ENCODE results near the gene SPACA4.

Gene SPACA4

DNA sequence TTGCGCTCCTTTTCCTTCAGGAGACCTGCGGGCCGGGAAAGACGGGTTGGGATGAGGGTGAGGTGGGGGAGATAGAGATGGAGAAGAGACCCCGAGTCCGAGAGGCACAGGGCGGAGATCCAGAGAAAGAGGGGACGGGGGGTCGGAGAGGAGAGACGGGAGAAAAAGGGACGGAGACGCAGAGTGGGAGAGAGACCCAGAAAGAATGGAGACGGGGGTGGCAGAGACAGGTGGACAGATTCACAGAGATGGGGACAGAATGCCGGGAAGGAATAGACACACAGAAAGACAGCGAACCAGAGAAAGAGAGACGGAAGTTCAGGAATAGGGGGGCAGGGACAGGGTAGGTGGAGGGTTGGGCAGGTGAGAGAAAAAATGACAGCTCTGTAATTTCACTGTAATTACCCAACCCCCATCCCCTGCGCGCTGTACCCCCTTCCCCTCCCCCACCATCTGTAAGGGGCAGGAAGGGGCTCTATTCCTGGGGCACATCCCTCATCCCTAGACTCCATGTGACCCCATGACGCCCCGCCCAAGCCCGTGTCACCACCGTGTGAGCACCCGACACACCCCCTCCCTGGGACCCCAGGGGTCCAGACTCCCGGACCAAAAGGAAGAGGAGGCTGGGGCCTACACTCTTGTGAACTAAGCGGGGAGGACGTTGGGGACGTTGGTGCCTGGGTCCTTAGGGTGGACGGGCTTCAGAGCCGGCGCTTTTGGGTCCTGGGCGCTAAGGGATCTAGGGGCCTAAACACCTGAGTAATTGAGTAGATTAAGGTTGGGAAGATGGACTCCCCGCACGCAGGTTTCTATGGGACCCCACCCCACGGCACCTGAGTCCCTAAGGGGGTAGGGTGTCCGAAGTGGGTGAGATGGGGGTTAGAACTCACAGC lies 29.7 kb downstream of the SPACA4 start:
- no peak for DNase-seq

DNA sequence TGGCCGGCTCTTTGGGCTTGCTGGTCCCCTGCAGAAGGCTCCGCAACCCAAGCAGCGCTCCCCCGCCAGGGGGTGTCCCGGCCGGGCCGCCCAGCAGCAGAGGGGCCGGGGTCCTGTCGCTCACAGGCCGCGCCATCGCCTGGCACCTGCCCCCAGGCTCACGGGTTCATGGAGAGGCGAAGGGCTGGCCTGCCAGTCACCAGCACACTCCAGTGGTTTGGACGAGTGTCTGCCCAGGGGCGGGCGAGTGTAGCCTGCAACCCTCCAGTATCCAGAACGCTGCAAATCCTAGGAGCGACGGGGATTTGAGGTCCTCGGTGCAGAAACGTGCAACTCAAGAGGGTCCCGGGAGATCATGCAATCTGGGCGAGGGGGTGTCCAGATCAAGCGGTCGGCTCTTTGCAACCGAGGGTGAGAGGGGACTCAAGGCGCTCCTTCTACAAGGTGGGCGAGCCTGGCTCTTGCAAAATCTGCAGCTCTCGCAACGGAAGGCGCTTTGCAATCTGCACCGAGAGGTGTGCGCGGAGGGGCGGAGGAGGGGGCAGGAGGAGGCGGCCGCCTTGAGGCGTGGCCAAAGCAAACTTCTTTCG lies 30.4 kb downstream of the SPACA4 start, which contains the start of gene DBP:
DBP (minus strand) TSS at position 521 of the 590 bp plus-strand sequence; CDS start at position 136, 385 bp downstream.
- DNase-seq: no peak

DNA sequence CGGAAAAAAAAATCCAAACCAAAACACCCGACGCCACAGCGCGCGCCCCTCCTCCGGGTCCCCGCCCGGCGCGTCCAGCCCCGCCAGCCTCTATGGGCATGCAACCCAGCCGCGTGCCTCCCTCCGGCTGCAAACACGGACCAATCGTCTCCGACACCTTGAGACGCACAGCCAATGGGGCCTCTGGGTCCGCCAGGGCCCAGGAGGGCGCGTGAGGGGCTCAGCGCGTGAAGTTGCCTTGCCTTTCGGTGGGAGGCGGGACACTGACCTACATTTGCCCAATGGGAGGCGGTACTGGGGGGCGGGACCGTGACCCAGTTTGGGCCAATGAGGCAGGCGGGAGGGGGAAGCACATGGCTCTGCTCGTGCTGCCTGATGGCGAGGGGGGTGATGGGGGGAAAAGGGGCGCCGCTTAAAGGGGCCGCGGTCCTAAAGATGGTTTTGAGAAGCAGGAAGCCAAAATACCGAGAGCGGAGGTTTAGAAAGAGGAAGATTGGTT lies 31.0 kb downstream of the SPACA4 start:
- DNase-seq: peak; percentile 97

DNA sequence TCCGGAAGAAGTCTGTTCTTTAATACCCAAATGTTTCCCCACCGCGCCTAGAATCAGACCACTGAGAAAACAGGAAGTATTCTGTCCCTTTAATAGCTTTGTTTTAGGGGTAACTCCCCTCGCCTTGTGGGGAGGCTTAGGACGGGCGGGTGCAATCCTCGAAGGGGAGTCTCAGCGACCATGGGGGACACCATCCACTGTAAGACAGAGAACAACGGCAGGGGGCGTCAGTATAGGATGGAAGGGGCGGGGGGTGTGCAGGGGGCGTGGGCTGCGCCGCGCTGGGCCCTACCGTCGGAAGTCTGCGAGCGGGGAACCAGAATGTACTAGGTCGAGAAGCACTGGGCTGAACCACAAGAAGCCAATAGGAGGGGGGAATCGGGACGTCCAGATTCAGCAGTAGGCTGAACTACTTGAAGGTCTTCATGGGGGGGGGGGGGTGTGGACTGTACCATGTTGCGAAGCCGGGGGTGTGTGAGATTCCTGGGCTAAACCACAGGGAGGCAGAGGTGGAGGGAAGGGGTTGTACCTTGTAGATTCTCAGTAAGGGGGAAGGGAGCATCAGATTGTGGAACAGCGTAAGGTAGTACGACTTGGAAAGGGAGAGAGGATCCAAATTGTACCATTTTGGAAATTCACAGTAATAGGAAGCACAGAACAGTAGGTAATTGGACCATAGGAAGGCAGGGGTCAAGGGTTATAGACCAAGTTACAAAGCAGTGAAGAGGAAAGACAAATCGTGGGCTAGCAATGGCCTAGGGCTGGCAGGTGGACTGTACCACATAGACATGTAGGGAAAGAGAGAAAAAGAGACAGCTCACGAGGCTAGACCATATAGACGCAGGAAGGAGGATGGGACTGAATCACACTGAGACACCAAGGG lies 31.6 kb downstream of the SPACA4 start:
- DNase-seq: peak; percentile 62

DNA sequence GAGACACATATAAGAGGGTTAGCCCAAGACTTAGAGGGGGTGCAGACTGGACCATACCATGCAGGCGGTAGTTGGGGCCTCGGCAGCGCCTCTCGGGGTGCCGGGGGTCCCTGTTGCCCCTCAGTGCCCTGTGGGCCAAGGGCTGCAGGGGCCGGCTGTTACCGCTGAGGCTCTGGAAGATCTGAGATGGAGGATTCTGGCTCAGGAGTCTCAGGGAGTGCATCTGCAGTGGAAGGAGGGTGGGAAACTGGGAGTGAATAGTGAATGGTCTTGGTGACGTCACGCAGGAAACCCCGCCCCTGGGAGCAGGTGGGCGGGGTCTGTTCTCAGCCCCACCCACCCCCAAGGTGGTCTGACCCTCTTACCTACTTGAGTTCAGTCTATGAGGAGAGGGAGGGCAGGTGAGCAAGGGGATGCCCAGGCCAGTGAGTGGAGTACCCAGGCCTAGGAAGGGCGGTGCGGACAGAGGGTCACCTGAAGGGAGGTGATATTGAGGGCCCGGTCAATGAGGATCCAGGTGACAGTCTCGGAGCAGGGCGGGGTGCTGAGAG lies 32.4 kb downstream of the SPACA4 start:
- DNase-seq: no peak

DNA sequence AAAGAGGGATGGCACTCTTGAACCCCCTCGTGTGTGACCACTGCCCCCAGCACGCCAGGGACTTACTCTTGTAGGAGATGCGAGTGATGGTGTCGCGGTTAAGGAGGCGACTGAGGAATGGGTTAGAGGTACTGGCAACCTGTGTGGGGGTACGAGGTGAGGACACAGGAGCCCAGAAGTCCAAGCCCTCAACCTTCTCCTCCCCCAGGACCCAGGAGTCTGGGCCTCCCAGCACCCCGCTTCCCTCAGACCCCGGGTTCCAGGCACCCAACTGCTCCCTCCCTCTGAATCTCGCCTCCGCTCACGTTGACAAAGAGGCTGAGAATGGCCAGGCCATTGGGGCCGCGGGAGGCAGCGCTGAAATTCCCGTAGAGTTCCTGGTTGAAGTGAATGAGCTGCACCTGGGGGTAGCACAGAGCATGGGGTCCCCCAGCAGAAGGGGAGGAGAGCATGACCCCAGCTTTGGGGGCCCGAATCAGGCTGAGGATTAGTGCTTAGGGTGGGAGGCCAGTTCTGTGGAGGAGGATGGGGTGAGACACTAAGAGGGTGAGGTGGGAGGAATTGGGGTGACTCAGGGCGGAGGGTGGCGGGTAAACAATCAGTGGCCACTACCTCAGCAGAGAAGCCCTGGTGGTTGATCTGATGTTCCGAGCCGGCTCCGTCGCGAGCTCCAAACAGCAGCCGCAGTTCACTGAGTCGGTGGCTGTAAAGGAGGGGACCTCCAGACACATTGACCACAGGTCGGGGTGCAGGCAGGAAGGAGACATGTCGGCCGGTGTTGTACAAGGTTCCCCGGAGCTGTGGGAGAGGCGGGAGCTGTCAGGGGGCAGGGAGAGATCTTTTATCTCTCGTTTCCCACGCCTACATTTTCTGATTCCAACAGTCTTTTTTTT lies 33.2 kb downstream of the SPACA4 start:
- no peak for DNase-seq

DNA sequence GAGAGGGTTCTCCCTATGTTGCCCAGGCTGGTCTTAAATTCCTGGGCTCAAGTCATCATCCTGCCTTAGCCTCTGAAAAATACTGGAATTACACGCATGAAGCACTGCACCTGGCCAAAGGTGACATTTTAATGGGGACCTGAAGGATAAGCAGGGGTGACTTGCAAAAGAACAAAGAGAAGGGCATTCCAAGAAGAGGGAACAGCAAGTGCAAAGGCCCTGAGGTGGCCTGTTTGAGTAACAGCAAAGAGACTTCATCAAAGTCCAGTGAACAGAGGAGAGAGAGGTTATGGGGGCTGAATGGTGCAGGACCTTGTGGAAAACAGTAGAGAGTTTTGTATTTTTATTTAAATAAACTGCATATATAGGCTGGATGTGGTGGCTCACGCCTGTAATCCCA lies 35.3 kb downstream of the SPACA4 start:
- no peak for DNase-seq

DNA sequence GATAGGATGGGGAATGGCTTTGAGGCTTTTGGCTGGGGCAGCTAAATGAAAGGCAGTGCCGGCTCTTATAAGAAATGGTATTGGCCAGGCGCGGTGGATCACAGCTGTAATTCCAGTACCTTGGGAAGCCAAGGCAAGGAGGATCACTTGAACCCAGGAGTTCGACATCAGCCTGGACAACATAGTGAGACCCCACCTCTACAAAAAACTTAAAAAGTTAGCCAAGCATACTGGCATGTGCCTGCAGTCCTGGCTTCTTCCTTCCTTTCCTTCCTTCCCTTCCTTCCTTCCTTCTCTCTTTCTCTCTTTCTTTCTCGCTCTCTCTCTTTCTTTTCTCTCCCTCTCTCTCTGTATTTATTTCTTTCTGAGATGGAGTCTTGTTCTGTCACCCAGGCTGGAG lies 36.3 kb downstream of the SPACA4 start:
- no peak for DNase-seq

DNA sequence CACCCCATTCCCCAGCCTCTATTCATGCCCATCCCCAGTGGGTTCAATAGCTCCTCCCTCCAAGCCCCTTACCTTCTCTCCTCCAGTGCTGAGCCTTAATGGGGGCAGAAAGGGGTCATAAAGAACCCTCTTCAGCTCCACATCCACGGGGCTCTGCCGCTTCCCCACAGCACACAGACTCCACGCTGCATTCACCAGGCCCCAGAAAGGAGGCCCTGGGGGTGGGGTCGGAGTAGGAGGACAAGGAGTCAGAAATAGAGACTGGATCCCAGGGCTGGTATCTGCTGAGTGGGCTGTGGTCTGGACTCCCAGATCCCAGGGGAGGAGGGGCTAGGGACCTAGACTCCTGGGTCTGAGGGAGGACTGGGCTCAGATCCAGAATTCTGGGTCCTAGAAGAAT lies 37.8 kb downstream of the SPACA4 start:
- no peak for DNase-seq

DNA sequence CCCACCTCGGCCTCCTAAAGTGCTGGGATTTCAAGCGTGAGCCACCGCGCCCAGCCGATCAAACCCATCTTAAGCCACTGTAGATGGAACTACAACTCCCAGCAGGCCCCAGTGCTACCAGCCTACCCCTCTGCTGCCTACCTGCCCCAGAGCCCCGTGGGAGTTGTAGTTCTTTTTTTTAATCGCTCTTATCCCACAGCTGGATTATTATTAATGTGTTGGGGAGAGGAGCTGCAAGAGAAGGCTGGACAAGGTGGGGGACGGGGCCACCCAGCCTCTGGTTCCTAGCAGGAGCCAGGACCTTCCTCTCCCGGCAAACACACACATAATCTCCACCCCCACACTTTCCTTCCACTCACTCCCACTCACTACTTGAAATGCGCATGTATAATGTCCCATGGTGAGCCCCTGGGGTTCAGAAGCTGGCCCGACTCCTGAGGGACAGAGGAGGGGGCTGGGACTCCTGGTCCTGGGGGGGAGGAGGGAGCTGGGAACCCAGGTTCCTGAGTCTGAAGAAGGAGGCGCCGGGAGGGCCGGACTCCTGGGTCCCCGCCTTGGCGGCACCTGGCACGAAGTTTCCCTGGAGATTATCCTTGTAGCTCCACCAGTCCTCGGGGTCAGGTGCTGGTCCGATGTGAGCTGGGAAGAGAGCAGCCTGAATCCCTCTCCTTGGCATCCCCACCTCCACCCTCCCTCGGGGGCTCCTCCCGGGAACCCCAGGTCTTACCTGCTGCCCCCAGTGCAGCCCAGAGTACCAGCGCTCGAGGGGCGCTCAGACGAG lies 38.5 kb downstream of the SPACA4 start:
- peak; percentile 43 for DNase-seq

DNA sequence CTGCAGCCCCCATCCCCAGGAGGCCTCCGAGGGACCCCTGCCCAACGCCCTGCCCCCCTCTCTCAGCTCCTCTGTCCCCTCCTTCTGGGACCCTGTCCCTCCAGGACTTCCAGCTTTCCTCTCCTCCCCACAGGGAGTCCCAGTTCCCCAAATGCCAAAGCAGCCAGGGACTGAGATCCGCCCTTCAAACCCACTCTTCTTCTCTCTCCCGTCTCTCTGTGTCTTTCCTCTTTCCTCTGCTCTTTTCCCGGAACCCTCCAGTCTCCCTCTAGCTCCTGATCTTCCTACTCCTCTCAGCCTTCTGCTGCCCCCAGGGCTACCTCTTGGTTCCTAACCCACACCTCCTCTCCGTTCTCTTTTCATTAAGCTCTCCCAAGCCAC lies 39.1 kb downstream of the SPACA4 start:
- DNase-seq: no peak

DNA sequence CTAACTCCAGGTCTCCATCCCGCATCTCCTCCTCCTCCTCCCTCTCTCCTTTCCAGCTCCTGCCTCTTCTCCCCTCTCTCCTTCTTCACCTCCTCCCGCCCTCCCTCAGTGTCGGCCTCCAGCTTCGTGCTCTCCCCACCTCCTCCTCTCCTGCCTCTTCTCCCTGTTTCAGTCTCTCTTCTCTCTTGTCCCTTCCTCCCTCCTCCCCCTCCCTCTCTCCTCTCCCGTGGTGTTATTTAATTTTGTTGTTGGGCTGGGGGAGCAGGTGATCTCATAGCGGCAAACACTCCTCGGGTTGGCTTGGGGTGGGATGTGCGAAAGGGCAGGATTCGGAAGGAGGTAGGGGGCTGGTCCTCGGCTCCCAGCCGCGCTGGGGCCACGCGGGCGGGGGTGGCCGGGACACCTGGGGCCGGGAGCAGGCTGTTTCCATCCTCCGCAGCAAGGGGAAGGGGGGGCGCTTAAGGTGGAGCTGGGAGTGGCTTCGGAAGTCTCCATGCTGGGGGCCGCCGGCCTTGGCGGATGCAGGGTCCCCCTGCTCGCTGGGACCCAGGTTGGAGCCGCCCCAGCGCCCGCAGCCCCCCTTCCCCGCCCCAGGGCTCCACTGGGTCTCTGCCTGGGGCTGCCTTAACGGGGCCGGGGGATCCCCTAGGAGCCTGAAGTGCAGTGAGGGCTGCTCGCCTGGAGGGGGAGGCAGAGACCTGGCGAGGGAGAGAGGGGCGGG lies 39.6 kb downstream of the SPACA4 start, which contains the start of gene CA11:
CA11 (minus strand) TSS at position 187 of the 721 bp plus-strand sequence. CDS start 555 bp downstream, outside the sequence.
- peak; percentile 80 for DNase-seq

DNA sequence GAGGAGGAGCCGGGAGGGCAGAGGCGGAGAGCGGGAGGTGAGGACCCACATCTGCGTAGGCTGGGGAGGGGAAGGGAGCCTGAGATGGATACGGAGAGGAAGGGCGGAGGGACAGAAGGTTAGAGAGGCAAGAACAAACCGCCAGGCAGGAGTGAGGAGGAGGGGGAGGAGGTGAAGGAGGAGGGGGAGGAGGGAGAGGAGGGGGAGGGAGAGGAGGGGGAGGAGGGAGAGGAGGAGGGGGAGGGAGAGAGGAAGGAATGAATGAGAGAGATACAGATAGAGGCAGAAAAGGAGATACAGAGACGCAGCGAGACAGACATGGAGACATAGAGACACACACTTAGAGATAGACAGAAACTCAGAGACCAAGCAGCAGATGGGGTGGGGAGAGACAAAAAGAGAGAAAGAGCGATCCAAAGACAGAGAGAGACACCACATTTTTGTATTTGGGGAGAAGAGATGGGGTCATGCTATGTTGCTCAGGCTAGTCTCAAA lies 40.2 kb downstream of the SPACA4 start:
- no peak for DNase-seq

DNA sequence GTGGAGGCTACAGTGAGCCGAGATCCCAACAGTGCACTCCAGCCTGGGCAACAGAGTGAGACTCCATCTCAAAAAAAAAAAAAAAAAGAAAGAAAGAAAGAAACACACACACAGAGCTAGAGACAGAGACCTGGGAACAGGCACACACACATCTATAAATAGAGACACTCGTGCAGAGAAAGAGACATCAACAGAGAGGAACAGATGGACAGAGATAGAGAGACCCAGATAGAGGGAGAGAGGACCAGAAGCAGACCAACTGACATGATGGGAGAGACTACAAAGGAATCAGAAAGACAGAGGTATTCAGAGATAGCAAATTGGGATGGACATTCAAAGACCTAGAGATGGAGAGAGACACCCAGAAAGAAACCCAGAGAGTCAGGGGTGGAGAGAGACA lies 41.6 kb downstream of the SPACA4 start:
- DNase-seq: no peak

DNA sequence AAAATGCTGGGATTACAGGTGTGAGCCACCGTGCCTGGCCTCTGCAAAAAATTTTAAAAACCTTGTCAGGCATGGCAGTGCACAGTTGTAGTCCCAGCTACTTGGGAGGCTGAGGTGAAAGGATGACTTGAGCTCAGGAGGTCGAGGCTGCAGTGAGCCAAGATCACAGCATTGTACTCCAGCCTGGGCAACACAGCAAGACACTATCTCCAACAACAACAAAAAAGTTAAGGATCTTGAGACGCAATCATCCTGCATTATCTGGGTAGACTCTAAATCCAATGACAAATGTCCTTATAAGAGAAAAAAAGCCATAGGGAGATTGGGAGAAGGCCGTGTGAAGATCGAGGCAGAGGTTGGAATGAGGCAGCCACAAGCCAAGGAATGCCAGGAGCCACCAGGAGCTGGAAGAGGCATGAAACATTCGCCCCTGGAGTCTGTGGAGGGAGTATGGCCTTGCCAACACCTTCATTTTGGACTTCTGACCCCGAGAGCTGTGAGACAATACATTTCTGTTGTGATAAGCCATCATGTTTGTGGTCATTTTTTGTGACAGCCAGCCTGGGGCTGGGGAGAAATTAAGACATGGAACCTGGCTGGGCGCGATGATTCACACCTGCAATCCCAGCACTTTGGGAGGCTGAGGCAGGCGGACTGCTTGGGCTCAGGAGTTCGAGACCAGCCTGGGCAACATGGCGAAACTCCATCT lies 44.6 kb downstream of the SPACA4 start:
- DNase-seq: no peak

DNA sequence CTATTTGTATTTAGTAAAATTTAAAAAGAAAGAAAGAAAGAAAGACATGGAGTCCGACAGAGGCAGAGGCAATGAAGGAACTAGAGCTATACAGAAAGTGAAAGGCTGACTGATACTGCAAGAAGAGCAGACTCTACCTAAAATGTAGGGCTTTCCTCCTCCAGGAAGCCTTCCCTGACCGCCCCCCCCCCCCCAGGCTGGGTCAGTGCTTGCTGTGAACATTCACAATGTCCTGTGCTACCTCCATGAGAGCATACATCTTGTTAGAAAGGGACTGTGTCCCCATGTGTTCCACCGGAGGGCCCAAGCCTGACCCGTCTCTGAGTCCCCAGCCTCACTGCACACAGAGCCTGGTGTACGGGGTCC lies 45.1 kb downstream of the SPACA4 start:
- DNase-seq: no peak

DNA sequence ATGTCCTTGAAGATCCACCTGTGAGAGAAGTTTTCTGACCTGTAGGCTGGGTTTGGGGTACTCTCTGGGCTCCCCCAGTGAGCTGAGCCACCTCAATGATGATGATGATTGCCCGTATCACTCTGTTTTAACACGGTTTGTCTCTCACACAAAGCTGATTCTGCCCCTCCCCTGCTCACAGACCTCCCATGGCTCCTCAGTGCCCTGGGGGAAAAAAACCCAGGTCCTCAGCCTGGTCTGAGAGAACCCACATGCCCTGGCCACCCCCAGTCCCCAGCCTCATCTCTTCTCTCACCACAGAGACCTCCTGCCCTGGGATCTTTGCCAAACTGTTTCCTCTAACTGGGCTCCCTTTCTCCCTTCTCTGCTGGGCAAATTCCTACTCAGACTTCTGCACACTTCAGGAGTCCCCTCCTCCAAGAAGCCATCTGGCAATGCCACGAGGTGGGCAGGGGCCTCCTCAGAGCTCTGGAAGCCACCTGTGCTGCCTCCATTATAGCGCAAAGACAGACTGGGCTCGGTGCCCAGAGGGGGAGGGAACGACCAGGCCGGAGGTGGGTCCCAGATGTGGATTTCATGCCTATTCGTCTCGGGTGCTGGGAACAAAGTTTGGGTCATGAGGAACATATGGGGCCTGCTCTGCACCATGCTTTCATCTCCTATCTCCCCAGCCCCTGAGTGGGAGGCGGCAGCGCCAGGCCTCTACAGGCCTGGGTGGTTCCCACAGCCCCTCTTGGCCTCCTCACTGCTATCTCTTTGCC lies 47.9 kb downstream of the SPACA4 start:
- no peak for DNase-seq

DNA sequence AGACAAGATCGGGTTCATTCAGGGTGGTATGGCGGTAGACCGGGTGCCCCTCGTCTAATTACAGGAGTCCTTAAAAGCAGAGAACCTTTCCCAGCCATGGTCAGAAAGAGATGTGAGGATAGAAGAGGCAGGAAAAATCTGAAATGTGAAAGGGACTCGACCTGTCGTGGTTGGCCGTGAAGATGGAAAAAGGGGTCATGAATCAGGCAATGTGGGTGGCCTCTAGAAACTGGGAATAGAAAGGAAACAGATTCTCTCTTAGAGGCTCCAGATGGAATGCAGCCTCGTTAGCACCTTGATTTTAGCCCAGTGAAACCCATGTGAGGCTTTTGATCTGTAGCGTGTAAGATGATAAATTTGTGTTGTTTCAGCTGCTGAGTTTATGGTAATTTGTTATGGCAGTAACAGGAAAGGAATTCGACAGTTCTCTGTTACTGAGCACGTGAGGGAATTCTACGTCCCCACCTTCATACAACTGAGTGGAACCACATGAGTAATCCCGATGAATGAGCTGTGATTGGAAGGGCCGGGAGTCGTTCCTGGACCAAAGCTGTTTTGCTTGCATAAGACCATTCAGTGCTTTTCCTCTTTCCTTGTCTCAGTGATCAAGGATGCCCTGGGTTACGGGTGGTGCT lies 50.4 kb downstream of the SPACA4 start:
- DNase-seq: no peak

Measured in NCI-H2107 (cell line).